Right lobe of liver (tissue), 4 donors: ENCODE measurements around the gene ADARB1.

Source experiments
- CTCF ChIP-seq, 4 donors: fragments of 200-600 bp in 3 of 4; fragments of 450-650 bp in 1 of 4; IDR thresholded peaks; one replicate each; pipeline versions ENCODE4 v1.5.1 to v1.8.0; 2016 to 2022; ENCODE audit warnings: antibody characterized with exemption in 4 of 4, mild to moderate bottlenecking in 2 of 4
- POLR2A ChIP-seq: fragments of 450-650 bp; IDR thresholded peaks from one replicate; pipeline ENCODE4 v1.6.1; 2017; ENCODE audit warnings: antibody characterized with exemption, mild to moderate bottlenecking
- donor health status: DM: no; HTN: no; CAD: no.
- donor health status: DM: no; HTN: no; CAD: no.
- donor health status: DM: no; HTN: yes; CAD: no.

- TF ChIP-seq CTCF (IDR thresholded peaks at IDR 0.05) (no peak), POLR2A (no peak)
Observed at GRCh38 chr21:45080639-45081414, 6.4 kb downstream of the ADARB1 start.
